Thoracic aorta (tissue), 2 donors: Measurements from ENCODE around the gene ST6GALNAC3. TPM values are rescaled to one million over a fixed set of nuclear protein-coding genes. Genes with fewer than 3 reads are reported as not detected.
"Not testable (repeated sequence)": the region's sequence is repeated elsewhere in the genome, so short reads cannot be mapped to it uniquely, and the experiment has no call there.

Experiments used
- ATAC-seq: fragments of 150-250 bp; one replicate; pipeline ENCODE4 v1.8.0; 2017; ENCODE audit warnings: low read depth; ENCODE audit not compliant: insufficient number of reproducible peaks, low FRiP score
- DNase-seq: peaks from one replicate; pipeline ENCODE4 v3.0.0-alpha.2; 2020; ENCODE audit warnings: low spot score
- H3K27ac ChIP-seq, 2 donors: fragments of 200-600 bp; sonication (generic); 1 replicate in 1 of 2; 2 replicates in 1 of 2; pipeline ENCODE4 v1.5.1; 2016; ENCODE audit warnings: mild to moderate bottlenecking in 2 of 2, moderate library complexity in 2 of 2
- H3K27me3 ChIP-seq: fragments of 200-600 bp; sonication (generic); replicated peaks from 2 replicates; pipeline ENCODE4 v1.6.0; 2016; ENCODE audit warnings: mild to moderate bottlenecking; ENCODE audit not compliant: insufficient read depth
- H3K36me3 ChIP-seq: fragments of 200-600 bp; sonication (generic); one replicate; pipeline ENCODE4 v1.5.1; 2016
- H3K4me1 ChIP-seq, 2 donors: fragments of 200-600 bp; sonication (generic); 1 replicate in 1 of 2; 2 replicates in 1 of 2; pipeline versions ENCODE4 v1.5.1 to v1.6.0; 2016; ENCODE audit warnings: low read depth in 2 of 2, mild to moderate bottlenecking in 1 of 2; ENCODE audit not compliant: control insufficient read depth in 1 of 2
- H3K4me3 ChIP-seq: fragments of 200-600 bp; sonication (generic); 2 replicates; pipeline ENCODE4 v1.5.1; 2016; ENCODE audit warnings: mild to moderate bottlenecking
- H3K9me3 ChIP-seq: fragments of 200-600 bp; sonication (generic); 2 replicates; pipeline ENCODE4 v1.5.1; 2016
- total RNA-seq, 2 donors: library from RNA; depleted of rRNA; stranded (reverse); fragments of >200 nt; gene quantifications; one replicate each; pipeline versions ENCODE4 v1.1.0 to v1.2.3, GENCODE V29; 2016
- TF ChIP-seq, protein P1 (sequence below): fragments of 200-600 bp; sonication (generic); IDR thresholded peaks from one replicate; pipeline ENCODE4 v1.5.1; 2019; ENCODE audit warnings: antibody characterized with exemption

Gene ST6GALNAC3
- total RNA-seq, 2 donors from 2014 or later = 1.4 to 9.5 TPM

DNA sequence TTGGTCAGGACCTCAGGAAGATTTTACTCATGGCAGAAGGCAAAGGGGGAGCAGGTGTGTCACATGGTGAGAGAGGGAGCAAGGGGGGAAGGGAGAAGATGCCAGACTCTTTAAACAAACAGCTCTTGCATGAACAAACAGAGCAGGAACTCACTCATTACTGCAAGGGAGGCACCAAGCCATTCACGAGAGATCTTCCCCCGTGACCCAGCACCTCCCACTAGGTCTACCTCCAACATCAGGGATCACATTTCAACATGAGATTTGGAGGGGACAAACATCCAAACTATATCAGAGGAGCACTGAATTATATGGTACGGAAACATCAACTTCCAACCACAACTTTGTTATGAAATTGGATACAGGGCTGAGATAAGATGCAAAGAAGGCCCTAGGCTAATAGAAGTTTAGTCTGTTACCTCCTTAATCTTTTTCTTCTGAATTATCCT lies 164.9 kb downstream of the ST6GALNAC3 start:
- ATAC-seq (no peak), DNase-seq (no peak)
- Histone ChIP-seq H3K36me3 (no peaks in the 10 kb centered on the region), H3K9me3 (peaks cover 3% of the 10 kb centered on the region), H3K27ac (no peak overlapping the region), H3K27me3 (no peaks in the 10 kb centered on the region), H3K4me3 (no peak overlapping the region), H3K4me1 (peaks cover 0 to 6% of the 10 kb centered on the region in 2 donors)
- TF ChIP-seq, protein P1, sequence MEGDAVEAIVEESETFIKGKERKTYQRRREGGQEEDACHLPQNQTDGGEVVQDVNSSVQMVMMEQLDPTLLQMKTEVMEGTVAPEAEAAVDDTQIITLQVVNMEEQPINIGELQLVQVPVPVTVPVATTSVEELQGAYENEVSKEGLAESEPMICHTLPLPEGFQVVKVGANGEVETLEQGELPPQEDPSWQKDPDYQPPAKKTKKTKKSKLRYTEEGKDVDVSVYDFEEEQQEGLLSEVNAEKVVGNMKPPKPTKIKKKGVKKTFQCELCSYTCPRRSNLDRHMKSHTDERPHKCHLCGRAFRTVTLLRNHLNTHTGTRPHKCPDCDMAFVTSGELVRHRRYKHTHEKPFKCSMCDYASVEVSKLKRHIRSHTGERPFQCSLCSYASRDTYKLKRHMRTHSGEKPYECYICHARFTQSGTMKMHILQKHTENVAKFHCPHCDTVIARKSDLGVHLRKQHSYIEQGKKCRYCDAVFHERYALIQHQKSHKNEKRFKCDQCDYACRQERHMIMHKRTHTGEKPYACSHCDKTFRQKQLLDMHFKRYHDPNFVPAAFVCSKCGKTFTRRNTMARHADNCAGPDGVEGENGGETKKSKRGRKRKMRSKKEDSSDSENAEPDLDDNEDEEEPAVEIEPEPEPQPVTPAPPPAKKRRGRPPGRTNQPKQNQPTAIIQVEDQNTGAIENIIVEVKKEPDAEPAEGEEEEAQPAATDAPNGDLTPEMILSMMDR = no peak

DNA sequence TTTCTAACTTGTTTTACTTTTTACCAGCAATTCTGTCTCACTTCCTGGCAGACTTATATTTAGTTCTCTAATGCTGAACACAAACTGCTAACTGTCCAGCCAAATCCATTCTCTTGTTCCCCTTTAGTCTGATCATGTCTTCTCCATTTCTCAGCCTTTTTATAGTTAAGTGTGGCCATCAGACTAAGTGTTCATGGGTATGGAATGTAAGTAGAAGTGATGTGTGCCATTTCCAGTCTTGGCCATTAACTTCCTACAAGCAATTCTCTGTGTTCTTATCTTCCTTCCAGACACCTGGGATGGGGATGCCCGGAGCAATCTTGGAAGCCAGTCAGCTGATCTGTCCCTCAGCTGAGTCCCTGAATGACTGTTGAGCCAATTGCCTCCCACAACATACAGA lies 165.8 kb downstream of the ST6GALNAC3 start:
- TF ChIP-seq, protein P1 = no peak
- no peak for DNase-seq
- H3K4me3 ChIP-seq = no peak overlapping the region
- H3K27me3 ChIP-seq = no peaks in the 10 kb centered on the region
- no peak overlapping the region for H3K27ac ChIP-seq
- peaks cover 4% of the 10 kb centered on the region for H3K9me3 ChIP-seq
- no peaks in the 10 kb centered on the region for H3K36me3 ChIP-seq
- no peak for ATAC-seq
- peaks cover 0 to 6% of the 10 kb centered on the region in 2 donors for H3K4me1 ChIP-seq

DNA sequence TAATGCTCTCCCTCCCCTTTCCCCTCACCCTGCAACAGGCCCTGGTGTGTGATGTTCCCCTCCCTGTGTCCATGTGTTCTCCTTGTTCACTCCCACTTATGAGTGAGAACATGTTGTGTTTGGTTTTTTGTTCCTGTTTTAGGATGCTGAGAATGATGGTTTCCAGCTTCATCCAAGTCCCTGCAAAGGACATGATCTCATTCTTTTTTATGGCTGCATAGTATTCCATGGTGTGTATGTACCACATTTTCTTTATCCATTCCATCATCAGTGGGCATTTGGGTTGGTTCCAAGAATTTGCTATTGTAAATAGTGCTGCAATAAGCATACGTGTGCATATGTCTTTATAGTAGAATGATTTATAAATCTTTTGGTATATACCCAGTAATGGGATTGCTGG lies 168.0 kb downstream of the ST6GALNAC3 start:
- H3K36me3 ChIP-seq, H3K9me3 ChIP-seq, H3K4me3 ChIP-seq, H3K27me3 ChIP-seq, H3K4me1 ChIP-seq, DNase-seq, H3K27ac ChIP-seq, ATAC-seq: not testable (repeated sequence)

DNA sequence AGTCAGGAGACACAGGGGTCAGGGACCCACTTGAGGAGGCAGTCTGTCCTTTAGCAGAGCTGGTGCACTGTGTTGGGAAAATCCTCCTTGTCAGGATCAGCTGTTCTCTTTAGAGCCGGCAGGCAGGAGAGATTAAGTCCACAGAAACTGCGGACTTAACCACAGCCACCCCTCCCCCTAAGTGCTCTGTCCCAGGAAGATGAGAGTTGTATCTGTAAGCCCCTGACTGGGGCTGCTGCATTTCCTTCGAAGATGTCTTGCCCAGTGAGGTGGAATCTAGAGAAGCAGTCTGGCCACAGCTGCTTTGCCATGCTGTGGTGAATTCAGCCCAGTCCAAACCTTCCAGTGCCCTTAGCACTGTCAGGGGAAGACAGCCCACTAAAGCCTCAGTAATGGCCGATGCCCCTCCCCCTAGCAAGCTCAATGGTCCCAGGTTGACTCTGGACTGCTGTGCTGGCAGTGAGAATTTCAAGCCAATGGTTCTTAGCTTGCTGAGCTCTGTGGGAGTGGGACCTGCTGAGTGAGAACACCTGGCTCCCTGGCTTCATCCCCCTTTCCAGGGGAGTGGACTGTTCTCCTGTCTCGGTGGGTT lies 172.8 kb downstream of the ST6GALNAC3 start:
- Histone ChIP-seq H3K27me3 (no peaks in the 10 kb centered on the region), H3K4me1 (no peaks in the 10 kb centered on the region), H3K27ac (no peak overlapping the region), H3K4me3 (no peak overlapping the region), H3K36me3 (no peaks in the 10 kb centered on the region), H3K9me3 (peaks cover 4% of the 10 kb centered on the region)
- DNase-seq (no peak), ATAC-seq (no peak)
- TF ChIP-seq, protein P1 = no peak

DNA sequence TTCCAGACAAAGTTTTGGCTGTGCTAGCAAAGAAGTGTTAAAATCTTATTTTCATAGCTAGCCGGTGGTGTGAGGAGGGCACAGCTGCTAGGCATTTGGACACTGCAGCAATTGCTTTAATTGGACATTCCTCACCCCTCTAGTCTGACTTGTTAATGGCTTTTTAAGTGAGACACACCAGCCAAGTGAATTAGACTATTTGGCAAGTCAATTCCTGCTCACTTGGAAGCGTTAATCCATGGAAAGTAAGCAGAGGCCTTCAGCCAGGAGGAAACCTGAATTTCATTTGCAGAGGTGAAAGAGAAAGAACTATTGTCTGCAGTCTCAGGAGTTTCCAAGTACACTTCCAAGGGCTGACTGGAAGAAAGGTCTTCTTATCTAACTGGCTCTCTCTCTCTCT lies 175.7 kb downstream of the ST6GALNAC3 start:
- no peak for ATAC-seq
- Histone ChIP-seq H3K4me1 (peaks cover 0 to 5% of the 10 kb centered on the region in 2 donors), H3K27me3 (no peaks in the 10 kb centered on the region), H3K9me3 (no peaks in the 10 kb centered on the region), H3K36me3 (no peaks in the 10 kb centered on the region), H3K27ac (no peak overlapping the region), H3K4me3 (no peak overlapping the region)
- TF ChIP-seq, protein P1 = no peak
- no peak for DNase-seq

DNA sequence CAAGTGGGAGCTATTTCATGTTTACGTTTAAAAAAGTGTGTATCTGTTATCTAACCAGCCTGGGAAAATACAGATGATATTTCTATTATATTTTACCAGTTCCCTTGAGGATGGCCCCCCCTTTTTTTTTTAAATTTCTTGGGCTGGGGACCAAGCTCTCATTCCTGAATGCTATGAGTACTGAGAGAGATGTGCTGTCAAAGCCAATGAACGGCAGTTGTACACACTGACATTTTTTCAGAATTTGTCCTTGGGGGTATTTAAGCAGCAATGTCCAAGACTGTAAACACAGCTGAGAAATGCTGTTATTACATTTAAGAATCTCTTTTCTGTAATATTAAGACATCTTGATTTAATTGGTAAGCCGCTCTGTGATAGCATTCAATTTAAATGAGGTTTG lies 177.9 kb downstream of the ST6GALNAC3 start:
- ATAC-seq (no peak), DNase-seq (no peak)
- TF ChIP-seq, protein P1 = no peak
- no peaks in the 10 kb centered on the region for H3K9me3 ChIP-seq
- H3K4me1 ChIP-seq = peaks cover 0 to 5% of the 10 kb centered on the region in 2 donors
- no peak overlapping the region for H3K27ac ChIP-seq
- H3K4me3 ChIP-seq = no peak overlapping the region
- H3K36me3 ChIP-seq = no peaks in the 10 kb centered on the region
- no peaks in the 10 kb centered on the region for H3K27me3 ChIP-seq
